HepG2 (cell line): ENCODE measurements around the gene HSPB6. TPM values are rescaled to one million over a fixed set of nuclear protein-coding genes. Genes with fewer than 3 reads are reported as not detected.
A peak's percentile ranks its signal among the peaks of the same experiment; 100 is the strongest.

Experiments
- ATF7-NPFF ChIP-seq: sonication (generic); formaldehyde crosslinking; IDR thresholded peaks from 2 replicates; pipeline ENCODE4 v1.8.1; 2023; ENCODE audit warnings: mild to moderate bottlenecking, low read depth, missing genetic modification reagents, moderate library complexity
- LCORL ChIP-seq, 2 experiments: fragments of 450-650 bp in 1 of 2; sonication (generic) in 1 of 2; formaldehyde crosslinking in 1 of 2; IDR thresholded peaks; 2 replicates each; pipeline versions ENCODE4 v1.5.0 to v1.6.1; 2017 to 2020; ENCODE audit warnings: antibody characterized with exemption in 1 of 2, missing genetic modification reagents in 1 of 2
- MXD1 ChIP-seq: sonication (generic); formaldehyde crosslinking; IDR thresholded peaks from 2 replicates; pipeline ENCODE4 v1.4.0; 2020; ENCODE audit warnings: mild to moderate bottlenecking, missing genetic modification reagents
- NFAT5 ChIP-seq: sonication (generic); formaldehyde crosslinking; IDR thresholded peaks from 2 replicates; pipeline ENCODE4 v1.4.0; 2020; ENCODE audit warnings: missing genetic modification reagents
- SALL1 ChIP-seq: sonication (generic); formaldehyde crosslinking; IDR thresholded peaks from 2 replicates; pipeline ENCODE4 v1.8.0; 2022; ENCODE audit warnings: mild to moderate bottlenecking, missing genetic modification reagents
- SMARCC2 ChIP-seq: fragments of 450-650 bp; IDR thresholded peaks from 2 replicates; pipeline ENCODE4 v1.6.1; 2017; ENCODE audit warnings: antibody characterized with exemption, mild to moderate bottlenecking
- ZBTB40 ChIP-seq, 2 experiments: fragments of 450-650 bp in 1 of 2; sonication (generic) in 1 of 2; formaldehyde crosslinking in 1 of 2; IDR thresholded peaks; 2 replicates each; pipeline versions ENCODE4 v1.6.1 to v1.8.0; 2016 to 2022; ENCODE audit warnings: antibody characterized with exemption in 1 of 2, mild to moderate bottlenecking in 1 of 2, missing genetic modification reagents in 1 of 2
- ZNF350 ChIP-seq: sonication (generic); formaldehyde crosslinking; IDR thresholded peaks from 2 replicates; pipeline ENCODE4 v1.4.0; 2020; ENCODE audit warnings: mild to moderate bottlenecking, low read depth, missing genetic modification reagents, borderline replicate concordance
- ZNF367 ChIP-seq: sonication (generic); formaldehyde crosslinking; IDR thresholded peaks from 2 replicates; pipeline ENCODE4 v1.4.0; 2020; ENCODE audit warnings: missing genetic modification reagents, borderline replicate concordance
- ZNF839 ChIP-seq: sonication (generic); formaldehyde crosslinking; IDR thresholded peaks from 2 replicates; pipeline ENCODE4 v1.4.0; 2020; ENCODE audit warnings: missing genetic modification reagents, mild to moderate bottlenecking, borderline replicate concordance
- ZSCAN31 ChIP-seq: sonication (generic); formaldehyde crosslinking; IDR thresholded peaks from 2 replicates; pipeline ENCODE4 v1.5.0; 2020; ENCODE audit warnings: low read depth, mild to moderate bottlenecking, missing genetic modification reagents
- ZZZ3 ChIP-seq: sonication (generic); formaldehyde crosslinking; IDR thresholded peaks from 2 replicates; pipeline ENCODE4 v1.4.0; 2020; ENCODE audit warnings: missing genetic modification reagents, mild to moderate bottlenecking, borderline replicate concordance
- polyA plus RNA-seq, 8 experiments: library from polyadenylated mRNA; depleted of rRNA in 3 of 8; stranded (reverse) in 7 of 8; unstranded in 1 of 8; fragments of >200 nt; fragmentation: Illumina TruSeq in 4 of 8; extraction: Trizol in 4 of 8; gene quantifications; 2 replicates each; pipeline versions ENCODE4 v1.2.1 to v1.2.3, GENCODE V29; 2011 to 2016; ENCODE audit warnings: low read depth in 4 of 8, missing spikeins in 1 of 8, mixed read lengths in 1 of 8; ENCODE audit not compliant: insufficient read depth in 1 of 8
- total RNA-seq, 5 experiments: library from RNA; depleted of rRNA; stranded (reverse); fragments of >200 nt; fragmentation: Illumina TruSeq; extraction: Trizol; gene quantifications; 2 replicates each; pipeline ENCODE4 v1.2.3, GENCODE V29; 2016; ENCODE audit warnings: low read depth in 1 of 5

Gene HSPB6
- total and polyA plus RNA-seq, 2 of the 13 experiments (the other 11 are each of a cell fraction or from before 2014, with no cell fraction given) = 0.18 TPM; not detected in 1

DNA sequence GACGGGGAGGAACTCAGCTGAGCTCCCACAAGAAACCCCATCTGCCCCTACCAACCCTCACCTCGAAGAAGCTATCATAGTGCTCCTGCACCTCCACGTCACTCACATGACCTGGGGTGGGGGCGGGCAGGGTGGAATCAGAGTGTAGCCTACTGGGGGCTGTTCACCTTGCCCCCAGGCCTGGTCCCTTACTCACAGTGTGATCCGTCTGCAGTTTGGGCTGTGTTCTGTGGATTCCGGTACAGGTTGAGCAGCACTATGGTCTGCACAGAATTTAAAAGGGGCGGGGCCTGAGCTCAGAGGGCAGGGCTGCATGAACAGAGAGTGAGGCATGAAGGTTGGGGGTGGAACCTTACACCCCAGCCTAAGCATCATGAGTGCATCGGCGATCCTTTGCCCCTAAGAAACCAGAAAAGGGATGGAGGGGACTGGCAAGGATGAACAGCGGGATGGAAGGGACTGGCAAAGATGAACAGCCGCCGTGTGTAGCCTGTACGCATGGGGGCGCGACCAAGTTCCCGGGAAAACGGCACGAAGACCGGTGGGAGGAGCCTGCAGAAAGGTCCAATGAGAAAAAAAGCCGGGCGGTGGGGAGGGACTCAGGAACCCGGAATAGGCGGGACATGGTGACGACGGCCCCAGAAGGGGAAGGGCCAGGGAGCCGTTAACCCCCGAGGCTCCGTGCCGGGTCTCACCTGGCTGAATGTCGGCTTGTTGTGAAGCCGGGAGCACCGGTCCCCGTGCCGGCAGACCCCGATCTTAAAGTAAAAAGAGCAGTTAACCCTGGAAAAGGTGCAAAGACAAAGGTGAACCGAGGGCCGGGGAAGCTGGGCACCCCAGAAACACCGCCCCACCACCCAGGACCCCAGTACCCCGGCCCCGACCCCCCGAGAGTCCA lies 12.2 kb downstream of the HSPB6 start (continued):
- TF ChIP-seq SALL1 (CRISPR knock-in tag) = peak; percentile 53; the same call in 1 of the 2 replicates
- TF ChIP-seq NFAT5 (CRISPR knock-in tag) = no peak
- TF ChIP-seq ZNF367 (CRISPR knock-in tag) = no peak
- TF ChIP-seq SMARCC2 = no peak
- TF ChIP-seq ATF7-NPFF = no peak; the same call in 1 of the 2 replicates
- TF ChIP-seq ZNF350 = no peak
- TF ChIP-seq LCORL (IDR thresholded peaks at IDR 0.05) = no peak
- TF ChIP-seq LCORL (CRISPR knock-in tag; IDR thresholded peaks at IDR 0.05) = no peak
- TF ChIP-seq ZNF839 (CRISPR knock-in tag) = no peak
- TF ChIP-seq MXD1 = 0 out of 2 replicates have a peak, but pooled peaks have one; percentile 36
- no peak for TF ChIP-seq ZSCAN31 (CRISPR knock-in tag)
- TF ChIP-seq ZZZ3 = no peak
- TF ChIP-seq ZBTB40 (IDR thresholded peaks at IDR 0.05) = no peak
- peak; percentile 48; the same call in 1 of the 2 replicates for TF ChIP-seq ZBTB40 (CRISPR knock-in tag; IDR thresholded peaks at IDR 0.05)
